AG09319 (cell line): ENCODE results near the gene MDGA2.

Experiments
- DNase-seq: peaks from one replicate; pipeline ENCODE4 v3.0.0-alpha.2; 2010; ENCODE audit warnings: low read depth; ENCODE audit errors: extremely low read depth
- TF ChIP-seq, protein P1 (sequence below): IDR thresholded peaks from 2 replicates; pipeline ENCODE4 v1.5.1; 2011; ENCODE audit warnings: low read depth, mild to moderate bottlenecking, inconsistent platforms, low read length, moderate library complexity

Gene MDGA2

GRCh38 chr14:47557894-47558293 is 117.5 kb downstream of the MDGA2 start:
- no peak for DNase-seq
- TF ChIP-seq, protein P1, sequence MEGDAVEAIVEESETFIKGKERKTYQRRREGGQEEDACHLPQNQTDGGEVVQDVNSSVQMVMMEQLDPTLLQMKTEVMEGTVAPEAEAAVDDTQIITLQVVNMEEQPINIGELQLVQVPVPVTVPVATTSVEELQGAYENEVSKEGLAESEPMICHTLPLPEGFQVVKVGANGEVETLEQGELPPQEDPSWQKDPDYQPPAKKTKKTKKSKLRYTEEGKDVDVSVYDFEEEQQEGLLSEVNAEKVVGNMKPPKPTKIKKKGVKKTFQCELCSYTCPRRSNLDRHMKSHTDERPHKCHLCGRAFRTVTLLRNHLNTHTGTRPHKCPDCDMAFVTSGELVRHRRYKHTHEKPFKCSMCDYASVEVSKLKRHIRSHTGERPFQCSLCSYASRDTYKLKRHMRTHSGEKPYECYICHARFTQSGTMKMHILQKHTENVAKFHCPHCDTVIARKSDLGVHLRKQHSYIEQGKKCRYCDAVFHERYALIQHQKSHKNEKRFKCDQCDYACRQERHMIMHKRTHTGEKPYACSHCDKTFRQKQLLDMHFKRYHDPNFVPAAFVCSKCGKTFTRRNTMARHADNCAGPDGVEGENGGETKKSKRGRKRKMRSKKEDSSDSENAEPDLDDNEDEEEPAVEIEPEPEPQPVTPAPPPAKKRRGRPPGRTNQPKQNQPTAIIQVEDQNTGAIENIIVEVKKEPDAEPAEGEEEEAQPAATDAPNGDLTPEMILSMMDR, result no peak

DNA sequence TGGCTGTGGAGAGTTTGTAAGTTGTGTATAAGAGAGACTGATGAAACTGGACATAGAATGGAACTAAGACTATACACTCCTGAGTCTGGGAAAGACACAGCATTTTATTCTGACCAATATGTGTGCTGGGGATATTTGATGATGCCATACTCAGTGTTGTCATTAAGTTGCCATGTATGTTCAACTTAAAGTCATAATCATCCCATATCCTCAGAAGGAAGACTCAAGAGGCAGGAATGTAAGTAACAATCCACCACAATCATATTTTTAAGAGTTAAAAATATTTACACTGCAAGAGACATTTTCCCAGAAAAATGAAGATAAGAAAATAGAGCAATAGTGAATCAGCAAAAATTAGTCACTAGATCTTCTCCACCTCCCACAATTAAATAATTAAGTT is 120.1 kb downstream of the MDGA2 start:
- TF ChIP-seq, protein P1, result no peak
- no peak for DNase-seq

- DNase-seq, result no peak
Measured at GRCh38 chr14:47549886-47550285, 125.5 kb downstream of the MDGA2 start.

DNA sequence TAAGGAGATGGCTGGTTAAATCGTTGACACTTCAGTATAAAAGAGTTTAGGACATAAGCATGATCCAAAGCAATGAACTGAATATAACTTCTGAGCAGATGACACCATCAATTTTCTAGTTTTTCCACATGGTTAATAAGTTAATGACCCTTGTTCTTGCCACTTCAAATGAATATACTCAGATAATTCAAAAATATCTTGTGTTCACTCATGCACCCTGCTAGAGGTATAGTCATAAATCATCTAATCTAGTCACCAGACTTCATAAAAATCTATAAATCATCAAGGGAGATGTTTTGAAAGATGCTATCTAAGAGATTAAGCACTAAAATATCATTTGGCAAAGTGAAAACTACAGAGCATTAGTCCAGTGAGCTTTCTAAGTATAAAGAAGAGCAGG is 131.9 kb downstream of the MDGA2 start:
- DNase-seq, result no peak
- TF ChIP-seq, protein P1, result no peak

More at GRCh38 chr14:47549886-47550285, 125.5 kb downstream of the MDGA2 start:
- TF ChIP-seq, protein P1, result no peak

DNA sequence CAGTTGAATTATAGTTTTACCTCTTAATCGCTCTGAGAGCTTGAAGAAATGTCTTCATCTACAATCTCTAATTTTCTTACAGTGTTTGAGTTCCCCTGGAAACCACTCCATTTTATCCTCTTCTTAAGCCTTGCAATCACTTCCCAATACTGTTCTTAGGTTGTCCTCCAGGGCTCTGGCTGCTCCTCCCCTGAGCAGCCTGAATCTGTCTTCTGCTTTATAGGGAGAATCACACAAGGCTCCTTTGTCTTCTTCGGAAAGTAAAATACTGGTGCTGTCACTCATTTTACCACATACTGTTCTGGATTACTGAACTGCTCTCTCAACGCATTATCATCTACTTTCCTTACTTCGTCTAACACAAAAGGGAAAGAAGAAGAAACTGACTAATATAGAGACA is 133.7 kb downstream of the MDGA2 start:
- TF ChIP-seq, protein P1, result no peak
- DNase-seq, result no peak

GRCh38 chr14:47539031-47539461 is 136.4 kb downstream of the MDGA2 start:
- DNase-seq, result no peak
- TF ChIP-seq, protein P1, result no peak

- TF ChIP-seq, protein P1, result no peak
- no peak for DNase-seq
Measured at GRCh38 chr14:47536341-47536740, 139.1 kb downstream of the MDGA2 start.
